GM10266 (cell line): ENCODE measurements around the gene PRKCE.

Source experiments
- DNase-seq: peaks from one replicate; pipeline ENCODE4 v3.0.0; 2012; ENCODE audit errors: extremely low spot score
- TF ChIP-seq, protein P1 (sequence below): IDR thresholded peaks from 2 replicates; pipeline ENCODE4 v1.5.1; 2012; ENCODE audit warnings: mild to moderate bottlenecking, low read depth; ENCODE audit not compliant: control insufficient read depth, insufficient read depth; ENCODE audit errors: missing control alignments

The PRKCE gene

DNA sequence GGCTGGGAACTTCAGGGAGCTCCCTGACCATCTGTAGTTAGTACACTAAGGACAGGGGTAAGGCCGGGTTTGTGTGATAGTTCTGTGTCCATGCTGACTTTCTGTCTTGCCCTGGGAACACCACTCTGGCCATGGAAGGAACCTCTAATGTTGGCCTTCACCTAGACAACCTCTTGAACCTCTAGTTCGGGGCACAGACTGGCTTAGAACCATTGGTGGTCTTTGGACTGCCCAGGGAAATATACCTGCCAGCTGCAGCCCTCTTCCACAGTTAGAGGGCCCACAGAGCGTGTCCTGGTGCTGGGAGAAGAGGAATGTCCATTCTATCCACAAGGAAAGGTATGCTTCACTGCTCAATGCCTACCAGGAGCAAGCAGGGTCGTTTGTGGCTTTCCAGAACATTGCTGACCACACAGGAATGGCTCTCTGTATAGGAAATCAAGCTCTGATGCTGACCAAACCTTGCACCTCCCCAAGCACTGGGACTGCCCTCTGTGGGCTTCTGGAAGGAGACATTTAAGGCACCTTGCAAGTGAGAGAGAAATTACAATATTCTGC is 326.9 kb downstream of the PRKCE start:
- TF ChIP-seq, protein P1, sequence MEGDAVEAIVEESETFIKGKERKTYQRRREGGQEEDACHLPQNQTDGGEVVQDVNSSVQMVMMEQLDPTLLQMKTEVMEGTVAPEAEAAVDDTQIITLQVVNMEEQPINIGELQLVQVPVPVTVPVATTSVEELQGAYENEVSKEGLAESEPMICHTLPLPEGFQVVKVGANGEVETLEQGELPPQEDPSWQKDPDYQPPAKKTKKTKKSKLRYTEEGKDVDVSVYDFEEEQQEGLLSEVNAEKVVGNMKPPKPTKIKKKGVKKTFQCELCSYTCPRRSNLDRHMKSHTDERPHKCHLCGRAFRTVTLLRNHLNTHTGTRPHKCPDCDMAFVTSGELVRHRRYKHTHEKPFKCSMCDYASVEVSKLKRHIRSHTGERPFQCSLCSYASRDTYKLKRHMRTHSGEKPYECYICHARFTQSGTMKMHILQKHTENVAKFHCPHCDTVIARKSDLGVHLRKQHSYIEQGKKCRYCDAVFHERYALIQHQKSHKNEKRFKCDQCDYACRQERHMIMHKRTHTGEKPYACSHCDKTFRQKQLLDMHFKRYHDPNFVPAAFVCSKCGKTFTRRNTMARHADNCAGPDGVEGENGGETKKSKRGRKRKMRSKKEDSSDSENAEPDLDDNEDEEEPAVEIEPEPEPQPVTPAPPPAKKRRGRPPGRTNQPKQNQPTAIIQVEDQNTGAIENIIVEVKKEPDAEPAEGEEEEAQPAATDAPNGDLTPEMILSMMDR = no peak
- no peak for DNase-seq

DNA sequence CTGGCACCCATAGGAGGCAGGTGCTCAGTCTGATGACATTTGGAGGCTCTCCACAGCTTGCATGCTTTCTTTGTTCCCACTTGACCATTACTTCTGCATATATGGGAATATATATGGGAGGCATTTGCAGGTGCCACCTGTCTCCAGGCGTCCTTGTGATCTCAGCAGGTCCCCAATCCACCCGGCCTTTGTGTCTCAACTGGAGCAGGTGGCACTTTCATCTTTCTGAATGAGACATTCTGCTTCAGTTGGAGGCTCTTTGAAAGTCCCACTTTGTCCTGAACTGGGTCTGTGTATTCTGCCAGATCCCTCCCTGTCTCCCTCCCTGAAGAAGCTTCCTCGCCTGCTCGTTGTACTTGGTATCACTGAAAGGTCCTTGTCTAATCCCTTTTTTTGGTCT is 327.6 kb downstream of the PRKCE start:
- no peak for DNase-seq
- TF ChIP-seq, protein P1 = no peak

DNA sequence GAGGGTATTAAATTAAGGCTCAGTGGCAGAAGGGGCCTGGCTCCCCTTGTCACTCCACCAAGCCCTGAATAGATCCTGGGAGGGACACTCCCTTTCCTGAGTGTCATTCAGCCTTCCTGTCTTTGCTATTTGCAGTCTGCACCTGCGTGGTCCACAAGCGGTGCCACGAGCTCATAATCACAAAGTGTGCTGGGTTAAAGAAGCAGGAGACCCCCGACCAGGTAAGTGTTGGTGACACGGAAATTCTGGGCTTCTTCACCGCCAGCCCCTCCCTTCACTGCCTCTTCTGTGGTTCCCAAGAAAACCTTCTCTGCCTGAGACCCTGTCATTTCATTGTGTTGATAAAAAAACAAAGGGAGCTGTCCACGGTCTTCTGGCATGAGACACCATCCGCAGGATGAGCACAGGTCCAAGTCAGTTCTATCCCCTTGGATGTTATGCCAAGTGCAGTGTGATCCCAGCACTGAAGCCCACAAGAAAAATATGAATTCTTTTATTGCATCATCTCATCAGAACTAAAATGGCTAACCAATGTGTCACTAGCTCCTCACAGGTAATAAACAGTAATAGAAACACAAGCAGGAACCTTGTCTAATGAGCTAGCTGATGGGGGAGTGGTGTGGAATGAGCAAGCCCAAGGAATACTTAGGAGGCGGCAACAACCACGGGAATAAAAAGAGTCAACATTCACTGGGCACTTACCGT is 328.8 kb downstream of the PRKCE start:
- no peak for DNase-seq
- TF ChIP-seq, protein P1 = no peak

DNA sequence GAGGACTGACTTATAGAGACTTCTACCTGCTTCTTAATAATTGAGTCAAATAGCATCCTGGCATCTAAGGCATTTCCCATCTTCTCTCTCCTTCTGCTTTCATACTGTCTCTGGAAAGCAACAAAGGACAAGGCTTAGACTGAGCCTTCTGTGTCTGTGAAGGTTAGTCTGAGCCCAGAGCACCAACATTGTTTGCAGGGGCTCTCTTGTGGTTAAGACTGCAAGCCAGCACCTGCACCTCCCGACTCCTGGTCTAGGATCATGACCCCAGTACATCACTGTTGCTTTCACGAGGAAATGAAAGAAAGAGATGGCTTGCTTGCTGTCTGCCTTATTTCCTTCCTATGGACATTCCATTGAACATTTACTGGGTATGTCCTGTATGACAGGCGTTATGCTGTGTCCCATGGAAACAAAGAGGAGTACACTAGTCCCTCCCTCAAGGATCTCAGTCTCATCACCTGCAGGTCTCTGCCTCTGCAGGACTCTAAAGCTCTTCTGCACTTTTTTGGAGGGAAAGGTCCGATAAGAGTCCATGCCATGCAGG is 330.0 kb downstream of the PRKCE start:
- no peak for DNase-seq
- TF ChIP-seq, protein P1 = no peak

DNA sequence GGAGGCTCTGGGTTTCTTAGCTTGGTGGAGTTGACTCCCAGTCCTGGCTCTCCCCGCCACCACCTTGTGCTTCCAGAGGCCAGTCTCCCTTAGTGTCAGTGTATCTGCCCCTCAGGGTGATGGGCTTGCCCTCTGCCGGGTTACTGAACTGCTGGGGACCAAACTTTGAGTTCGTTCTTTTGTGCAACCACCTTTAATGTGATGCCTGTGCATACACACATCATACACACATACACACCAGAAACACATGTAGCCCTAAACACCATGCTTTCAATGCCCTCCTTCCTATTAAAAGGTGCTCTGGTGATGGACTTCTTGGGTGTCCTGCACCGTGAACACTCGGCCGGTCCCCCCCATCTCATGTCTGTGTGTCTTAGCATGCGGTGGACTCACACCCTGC is 330.6 kb downstream of the PRKCE start:
- DNase-seq = no peak
- TF ChIP-seq, protein P1 = no peak

DNA sequence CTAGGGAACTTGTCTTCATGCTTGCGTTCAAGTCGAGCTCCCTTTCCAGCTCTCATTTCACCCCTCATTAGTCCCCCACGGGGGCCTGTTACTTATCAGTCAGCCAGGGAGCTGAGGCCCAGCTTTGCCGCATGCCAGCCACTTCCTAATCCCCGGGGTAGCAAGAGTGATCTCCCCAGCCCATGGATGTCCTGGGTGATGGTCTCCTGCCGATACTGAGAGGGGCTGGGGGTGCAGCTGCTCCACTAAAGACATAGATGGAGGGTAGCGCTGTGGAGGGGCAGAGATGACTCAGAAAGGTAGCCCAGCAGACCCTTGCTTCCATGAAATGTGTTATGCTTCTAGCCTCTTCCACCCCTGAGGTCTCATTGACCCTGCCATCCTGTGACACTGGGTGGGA is 331.7 kb downstream of the PRKCE start:
- no peak for DNase-seq
- TF ChIP-seq, protein P1 = no peak

DNA sequence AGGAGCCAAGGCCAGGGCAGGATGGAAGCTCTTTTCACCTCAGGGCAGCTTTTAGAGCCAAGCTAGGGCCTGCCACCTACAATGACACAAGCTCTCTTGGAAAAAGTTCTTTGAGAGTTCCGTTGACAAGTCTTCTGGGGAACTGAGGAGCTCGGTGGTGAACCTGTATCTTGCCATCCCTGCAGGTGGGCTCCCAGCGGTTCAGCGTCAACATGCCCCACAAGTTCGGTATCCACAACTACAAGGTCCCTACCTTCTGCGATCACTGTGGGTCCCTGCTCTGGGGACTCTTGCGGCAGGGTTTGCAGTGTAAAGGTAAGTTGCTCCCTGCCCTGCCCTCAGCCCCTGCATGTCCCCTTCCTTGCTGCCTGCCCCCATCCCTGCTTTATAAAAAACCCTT is 332.9 kb downstream of the PRKCE start:
- TF ChIP-seq, protein P1 = no peak
- DNase-seq = no peak
